Activated T-cell treated with anti-CD3 and anti-CD28 coated beads, Interleukin-2, amount 50 U/mL, for 4 hours (primary cell): ENCODE data around the gene ALOX5. TPM values are rescaled to one million over a fixed set of nuclear protein-coding genes. Genes with fewer than 3 reads are reported as not detected.

Source experiments
- ATAC-seq, 2 donors: fragments of 200-7000 bp; cut with Tn5 transposase; one replicate each; pipeline ENCODE4 v1.10.0; 2021
- DNase-seq: peaks from one replicate; pipeline ENCODE4 v3.0.0-alpha.2; 2020
- H3K27me3 Mint-ChIP-seq: one replicate; pipeline ENCODE4 v1.8.0; 2021; ENCODE audit warnings: low read depth, mixed read lengths
- H3K36me3 Mint-ChIP-seq: one replicate; pipeline ENCODE4 v1.8.0; 2022; ENCODE audit warnings: mixed read lengths; ENCODE audit not compliant: insufficient read depth
- H3K4me1 Mint-ChIP-seq: one replicate; pipeline ENCODE4 v1.8.0; 2021; ENCODE audit warnings: low read depth, mixed read lengths
- H3K4me3 Mint-ChIP-seq: one replicate; pipeline ENCODE4 v1.8.0; 2021; ENCODE audit warnings: mild to moderate bottlenecking, moderate library complexity, mixed read lengths
- H3K9me3 Mint-ChIP-seq: one replicate; pipeline ENCODE4 v1.8.0; 2021; ENCODE audit warnings: mixed read lengths
- total RNA-seq, 3 donors: library from RNA; stranded (reverse); gene quantifications; one replicate each; pipeline ENCODE4 v1.2.1, GENCODE V29; 2021

ALOX5 gene
- total RNA-seq, 3 donors from 2014 or later: 0.46 to 1.1 (median 0.69) TPM

DNA sequence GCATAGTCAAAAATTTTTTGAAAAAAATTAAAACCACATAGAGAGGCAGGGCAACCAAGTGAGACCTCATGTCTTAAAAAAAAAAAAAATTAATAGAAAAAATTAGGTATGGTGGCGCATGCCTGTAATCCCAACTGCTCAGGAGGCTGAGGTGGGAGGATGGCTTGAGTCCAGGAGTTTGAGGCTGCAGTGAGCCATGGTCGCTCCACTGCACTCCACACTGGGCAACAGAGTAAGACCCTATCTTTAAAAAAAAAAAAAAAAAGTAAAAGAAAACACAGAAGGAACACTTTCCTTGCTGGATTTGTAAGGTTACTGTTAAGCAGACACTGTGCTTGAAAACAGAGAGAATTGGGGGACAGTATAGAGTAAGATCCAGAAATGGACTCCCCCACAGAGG lies 58.1 kb downstream of the ALOX5 start:
- Mint-ChIP-seq H3K4me1 (peaks cover 21% of the 10 kb centered on the region), H3K4me3 (no peak overlapping the region), H3K9me3 (no peaks in the 10 kb centered on the region), H3K27me3 (no peaks in the 10 kb centered on the region), H3K36me3 (no peaks in the 10 kb centered on the region)
- DNase-seq: no peak
- ATAC-seq: no peak

DNA sequence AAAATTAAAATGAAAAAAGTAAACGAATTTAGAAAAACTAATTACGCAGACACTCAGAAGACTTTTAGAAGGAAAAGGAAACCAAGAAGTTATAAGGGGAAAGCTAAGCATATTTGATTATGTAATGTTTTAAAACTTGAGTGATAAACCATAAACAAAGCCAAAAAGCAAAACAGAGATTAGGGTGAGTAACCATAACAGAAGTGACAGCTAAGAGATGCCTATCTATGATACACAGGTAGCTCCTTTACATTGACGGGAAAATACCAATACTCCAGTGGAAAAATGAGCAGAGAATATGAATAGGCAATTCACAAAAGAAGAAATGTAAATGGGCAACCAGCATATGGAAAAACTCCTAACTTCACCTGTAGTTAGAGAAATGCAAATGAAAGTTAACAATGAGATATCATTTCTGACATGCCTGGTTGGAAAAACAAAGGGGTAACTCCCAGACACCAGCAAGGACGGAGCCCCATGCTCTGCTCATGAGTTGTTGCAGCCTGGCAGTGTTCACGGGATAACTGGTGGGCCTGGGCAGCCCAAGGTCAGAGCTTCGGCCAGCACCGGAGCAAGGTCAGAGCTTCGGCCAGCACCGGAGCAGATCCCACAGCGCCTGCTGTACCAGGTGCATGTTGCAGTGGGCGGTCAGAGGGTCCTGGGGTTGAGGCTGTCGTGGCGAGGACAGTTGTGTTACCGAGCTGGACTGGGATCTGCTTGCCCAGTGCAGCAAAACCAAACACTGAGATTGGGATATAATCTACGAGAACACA lies 58.9 kb downstream of the ALOX5 start:
- Mint-ChIP-seq H3K27me3 (no peaks in the 10 kb centered on the region), H3K36me3 (no peaks in the 10 kb centered on the region), H3K4me1 (peaks cover 21% of the 10 kb centered on the region), H3K9me3 (no peaks in the 10 kb centered on the region), H3K4me3 (no peak overlapping the region)
- ATAC-seq (no peak), DNase-seq (no peak)

DNA sequence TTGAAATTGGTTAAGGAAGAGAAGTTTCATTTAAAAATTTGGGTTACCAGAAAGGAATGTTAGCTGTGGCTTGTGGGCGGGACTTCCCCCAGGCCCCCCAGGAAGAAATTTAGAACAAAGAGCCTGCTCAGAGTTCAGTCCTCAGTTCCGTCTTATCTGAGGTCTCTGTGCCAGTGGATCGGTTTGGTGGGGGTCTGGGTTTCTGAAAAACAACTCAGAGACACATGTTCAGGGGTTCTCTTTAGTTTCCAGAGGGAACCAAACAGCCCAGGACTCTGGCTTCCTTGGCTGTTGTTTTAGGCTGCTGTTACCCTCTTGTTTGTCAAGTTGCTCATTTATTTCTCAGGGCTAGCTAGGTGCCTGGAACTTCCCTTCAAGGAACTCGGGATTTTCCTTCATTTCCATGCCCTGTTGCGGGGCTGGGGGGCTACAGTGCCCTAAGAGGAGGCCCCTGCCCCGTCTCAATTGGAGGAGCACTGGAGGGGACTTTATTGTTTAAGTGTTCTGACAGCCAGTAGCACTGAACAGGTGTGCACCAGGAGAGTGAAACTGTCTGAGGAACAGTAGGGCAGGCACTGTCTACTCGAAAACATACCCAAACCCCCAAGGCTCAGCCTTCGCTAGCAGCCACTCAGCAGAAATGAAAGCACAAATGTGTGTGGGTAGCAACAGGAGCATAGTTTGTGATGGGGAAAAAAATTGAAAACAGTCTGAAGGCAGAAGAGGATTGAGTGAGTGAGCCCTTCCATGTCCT lies 59.9 kb downstream of the ALOX5 start:
- ATAC-seq: peak in 1 of 2 donors; percentile 55
- peaks cover 1% of the 10 kb centered on the region for H3K27me3 Mint-ChIP-seq

DNA sequence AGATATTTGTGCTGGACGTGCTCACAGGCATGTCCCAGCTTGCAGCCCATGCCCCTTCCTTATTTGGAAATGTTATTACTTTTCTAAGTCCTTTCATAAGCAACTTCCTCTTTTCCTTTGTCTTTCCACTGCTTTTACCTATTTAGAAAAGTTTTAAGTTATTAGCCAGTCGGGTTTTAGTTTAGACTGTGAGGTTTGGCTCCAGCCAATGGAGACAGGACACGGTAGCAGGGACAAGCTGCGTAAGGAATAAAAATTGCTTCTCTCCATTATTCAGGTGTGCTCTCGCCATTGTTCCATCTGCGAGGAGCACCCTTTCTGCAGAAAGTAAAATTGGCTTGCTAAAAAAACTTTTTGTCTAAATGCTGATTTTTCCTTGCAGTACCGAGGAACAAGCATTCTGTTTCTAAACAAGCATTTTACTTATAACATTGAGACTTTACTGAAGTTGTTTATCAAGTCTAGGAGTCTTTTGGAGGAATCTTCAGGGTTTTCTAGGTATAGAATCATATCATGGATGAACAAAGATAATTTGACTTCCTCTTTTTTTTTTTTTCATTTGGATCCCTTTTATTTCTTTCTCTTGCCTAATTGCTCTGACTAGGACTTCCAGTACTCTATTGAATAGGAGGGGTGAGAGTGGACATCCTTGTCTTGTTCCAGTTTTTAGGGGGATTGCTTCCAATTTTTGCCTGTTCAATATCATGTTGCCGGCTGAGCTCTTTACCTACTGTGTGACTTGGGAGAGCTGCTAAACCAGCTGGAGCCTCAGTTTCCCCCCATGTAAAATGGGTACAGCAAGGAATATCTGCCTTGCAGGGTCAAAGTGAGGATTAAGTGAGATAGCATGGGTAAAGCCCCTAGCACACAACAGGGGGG lies 63.8 kb downstream of the ALOX5 start:
- DNase-seq (no peak), ATAC-seq (no peak)
- no peaks in the 10 kb centered on the region for H3K9me3 Mint-ChIP-seq
- peaks cover 8% of the 10 kb centered on the region for H3K27me3 Mint-ChIP-seq
- peaks cover 3% of the 10 kb centered on the region for H3K36me3 Mint-ChIP-seq
- H3K4me3 Mint-ChIP-seq: no peak overlapping the region
- peaks cover 17% of the 10 kb centered on the region for H3K4me1 Mint-ChIP-seq

More for the DNA sequence above, 59.9 kb downstream of the ALOX5 start:
- no peaks in the 10 kb centered on the region for H3K9me3 Mint-ChIP-seq
- peaks cover 3% of the 10 kb centered on the region for H3K36me3 Mint-ChIP-seq
- no peak overlapping the region for H3K4me3 Mint-ChIP-seq
- DNase-seq: no peak
- H3K4me1 Mint-ChIP-seq: peaks cover 21% of the 10 kb centered on the region

DNA sequence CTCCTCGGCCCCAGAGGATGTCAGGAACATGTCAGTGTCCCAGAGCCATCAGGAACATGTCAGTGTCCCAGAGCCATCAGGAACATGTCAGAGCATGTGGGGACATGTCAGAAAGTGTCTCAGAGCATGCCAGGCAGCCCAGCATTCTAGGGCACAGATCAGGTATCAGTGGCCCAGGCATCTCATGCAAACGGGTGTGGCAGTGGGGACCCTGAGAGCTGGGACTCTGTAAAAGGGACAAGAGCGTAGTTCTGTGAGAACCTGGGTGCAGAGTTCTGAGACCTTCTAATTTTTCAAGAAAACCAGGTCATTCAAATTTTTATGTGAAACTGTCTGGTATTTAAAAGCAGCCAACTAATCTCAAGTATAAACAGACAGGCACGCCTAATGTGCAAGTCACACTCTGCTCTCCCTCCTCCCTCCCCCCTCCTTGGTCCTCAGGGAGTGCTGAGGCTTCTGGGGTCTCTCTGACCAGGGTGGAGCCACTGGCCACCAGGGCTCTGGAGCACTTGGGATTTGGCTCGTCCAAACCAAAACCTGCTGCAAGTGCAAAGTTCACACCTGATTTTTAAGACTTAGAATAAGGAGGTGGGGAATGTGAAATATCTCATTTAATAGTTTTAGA lies 64.6 kb downstream of the ALOX5 start:
- peaks cover 10% of the 10 kb centered on the region for H3K4me1 Mint-ChIP-seq
- DNase-seq: no peak
- H3K9me3 Mint-ChIP-seq: no peaks in the 10 kb centered on the region
- H3K36me3 Mint-ChIP-seq: peaks cover 3% of the 10 kb centered on the region
- H3K27me3 Mint-ChIP-seq: peaks cover 8% of the 10 kb centered on the region
- no peak overlapping the region for H3K4me3 Mint-ChIP-seq
- ATAC-seq: no peak

DNA sequence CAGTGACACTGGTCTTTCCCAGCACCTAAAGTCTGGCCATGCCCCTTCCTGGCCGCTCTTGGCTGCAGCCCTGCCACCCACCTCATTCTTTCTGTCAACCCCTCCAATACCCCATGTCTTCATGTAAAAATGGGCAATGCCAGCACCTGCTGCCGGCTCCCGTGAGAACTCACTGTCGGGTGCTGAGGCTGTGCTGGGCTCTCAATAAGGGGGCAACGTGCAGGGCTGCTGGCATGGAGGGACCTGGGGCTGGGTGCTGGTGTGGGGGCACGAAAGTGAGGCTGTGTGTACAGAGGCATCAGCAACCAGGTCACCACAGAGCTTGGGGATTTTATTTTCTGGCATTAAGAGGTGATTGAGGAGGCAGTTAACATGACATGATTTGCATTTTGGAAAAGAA lies 65.3 kb downstream of the ALOX5 start:
- peaks cover 2% of the 10 kb centered on the region for H3K4me1 Mint-ChIP-seq

DNA sequence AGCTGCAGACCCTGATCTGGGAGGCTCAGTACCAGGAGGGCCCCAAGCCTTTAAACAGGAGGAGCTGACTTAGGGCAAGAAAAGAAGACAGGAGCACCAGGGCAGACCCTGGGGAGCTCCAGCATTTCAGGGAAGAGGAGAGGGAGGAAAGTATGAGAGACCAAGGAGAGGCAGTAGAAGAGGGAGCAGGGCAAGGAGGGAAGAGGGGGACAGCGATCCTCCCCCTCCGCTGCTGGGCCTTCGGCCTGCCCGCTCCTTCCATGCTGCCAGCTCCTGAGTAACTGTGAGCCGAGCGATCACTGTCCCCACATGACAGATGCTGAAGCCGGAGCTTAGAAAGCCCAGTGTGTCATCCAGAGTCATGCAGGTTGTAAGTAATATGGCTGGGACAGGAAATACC lies 65.9 kb downstream of the ALOX5 start:
- ATAC-seq (no peak), DNase-seq (no peak)
- H3K4me1 Mint-ChIP-seq: no peaks in the 10 kb centered on the region
- H3K4me3 Mint-ChIP-seq: no peak overlapping the region
- no peaks in the 10 kb centered on the region for H3K9me3 Mint-ChIP-seq
- H3K36me3 Mint-ChIP-seq: peaks cover 3% of the 10 kb centered on the region
- H3K27me3 Mint-ChIP-seq: peaks cover 8% of the 10 kb centered on the region

More for the DNA sequence above, 65.3 kb downstream of the ALOX5 start:
- ATAC-seq (no peak), DNase-seq (no peak)
- no peak overlapping the region for H3K4me3 Mint-ChIP-seq
- H3K9me3 Mint-ChIP-seq: no peaks in the 10 kb centered on the region
- H3K27me3 Mint-ChIP-seq: peaks cover 8% of the 10 kb centered on the region
- H3K36me3 Mint-ChIP-seq: peaks cover 3% of the 10 kb centered on the region

DNA sequence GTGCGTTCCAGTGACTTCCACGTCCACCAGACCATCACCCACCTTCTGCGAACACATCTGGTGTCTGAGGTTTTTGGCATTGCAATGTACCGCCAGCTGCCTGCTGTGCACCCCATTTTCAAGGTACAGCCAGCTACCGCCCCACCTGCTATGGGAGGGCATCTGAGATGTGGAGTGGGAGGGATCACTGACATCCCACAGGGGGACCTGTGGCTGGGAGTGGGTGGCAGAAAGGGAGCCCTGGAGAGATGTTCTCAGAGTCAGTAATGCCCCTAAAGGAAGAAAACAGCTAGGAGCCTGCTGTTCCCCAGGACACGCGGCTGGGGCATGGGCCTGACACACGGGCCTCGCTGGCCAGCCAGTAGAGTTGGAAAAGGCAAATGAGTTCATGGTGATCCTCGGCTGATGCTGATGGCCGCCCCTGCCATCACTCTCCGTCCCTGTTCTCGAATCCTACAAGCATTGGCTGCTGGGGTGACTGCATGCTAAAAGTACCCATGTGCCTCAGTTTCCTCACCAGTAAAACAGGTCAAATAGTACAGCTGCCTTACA lies 66.6 kb downstream of the ALOX5 start:
- ATAC-seq: no peak
- Mint-ChIP-seq H3K27me3 (peaks cover 8% of the 10 kb centered on the region), H3K9me3 (no peaks in the 10 kb centered on the region), H3K4me1 (no peaks in the 10 kb centered on the region), H3K36me3 (peaks cover 3% of the 10 kb centered on the region), H3K4me3 (no peak overlapping the region)
- DNase-seq: no peak

DNA sequence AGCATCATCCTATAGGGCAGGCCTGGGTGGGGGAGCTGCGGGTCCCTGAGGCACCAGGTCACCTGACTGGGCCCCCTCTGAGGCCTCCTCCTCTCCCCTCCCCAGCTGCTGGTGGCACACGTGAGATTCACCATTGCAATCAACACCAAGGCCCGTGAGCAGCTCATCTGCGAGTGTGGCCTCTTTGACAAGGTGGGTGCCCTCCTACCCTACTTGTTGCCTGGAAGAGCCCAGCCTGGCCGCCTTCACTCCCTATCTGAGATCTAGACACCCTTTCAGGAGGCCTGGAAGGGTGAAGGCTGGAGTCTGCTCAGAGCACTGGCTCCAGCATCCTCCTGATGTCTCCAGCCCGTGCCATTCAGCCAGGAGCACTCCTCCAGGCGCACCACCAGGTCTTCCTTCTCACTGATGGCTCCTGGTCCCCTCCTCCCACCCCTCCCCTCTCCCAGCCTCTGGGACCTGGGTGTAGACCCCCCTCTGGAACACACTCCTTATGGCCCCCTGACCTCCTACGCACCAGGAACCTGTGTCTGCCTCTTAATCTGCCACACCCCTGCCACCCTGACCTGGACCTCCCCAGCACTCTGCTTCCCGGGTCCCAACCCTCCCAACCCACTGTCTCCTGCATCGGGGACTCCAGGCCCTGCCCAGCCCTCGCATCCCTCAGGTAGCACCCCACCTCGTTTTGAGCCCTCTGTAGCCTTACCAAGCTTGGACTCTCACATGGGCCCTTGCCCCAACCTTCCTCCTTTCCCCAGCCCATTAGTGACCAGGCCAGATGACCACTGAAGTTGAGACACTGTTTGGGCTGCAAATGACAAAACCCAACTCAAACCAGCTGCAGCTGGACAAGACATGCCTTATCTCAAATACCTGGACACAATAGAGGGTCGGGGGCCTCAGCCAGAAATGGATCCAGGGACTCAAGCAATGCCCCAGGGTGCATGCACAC lies 67.5 kb downstream of the ALOX5 start:
- H3K4me3 Mint-ChIP-seq: no peak overlapping the region
- H3K9me3 Mint-ChIP-seq: no peaks in the 10 kb centered on the region
- H3K36me3 Mint-ChIP-seq: peaks cover 3% of the 10 kb centered on the region
- no peak for ATAC-seq
- DNase-seq: no peak
- H3K27me3 Mint-ChIP-seq: peaks cover 8% of the 10 kb centered on the region
- H3K4me1 Mint-ChIP-seq: no peaks in the 10 kb centered on the region

DNA sequence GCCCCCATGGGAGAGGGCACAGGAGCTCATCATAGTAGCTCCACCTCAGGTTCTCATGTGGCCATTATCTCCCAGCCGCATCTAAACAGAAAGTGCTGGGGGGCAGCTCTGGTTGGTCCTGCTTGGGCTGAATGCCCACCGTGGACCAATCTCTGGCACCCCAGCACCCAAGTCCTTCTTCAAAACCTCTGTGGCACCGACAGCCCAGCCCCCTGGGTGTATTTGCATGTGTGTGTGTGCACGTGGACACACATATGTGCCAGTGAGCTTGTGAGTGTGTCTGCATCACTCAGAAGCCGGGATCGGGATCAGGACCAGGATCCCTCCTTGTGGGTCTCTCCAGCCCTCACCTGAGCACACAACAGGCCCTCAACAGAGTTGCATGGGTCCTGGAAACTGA lies 68.2 kb downstream of the ALOX5 start:
- H3K4me3 Mint-ChIP-seq: no peak overlapping the region
- H3K4me1 Mint-ChIP-seq: no peaks in the 10 kb centered on the region
- peaks cover 8% of the 10 kb centered on the region for H3K27me3 Mint-ChIP-seq
- ATAC-seq: no peak
- H3K36me3 Mint-ChIP-seq: peaks cover 3% of the 10 kb centered on the region
- no peaks in the 10 kb centered on the region for H3K9me3 Mint-ChIP-seq
- DNase-seq: no peak

DNA sequence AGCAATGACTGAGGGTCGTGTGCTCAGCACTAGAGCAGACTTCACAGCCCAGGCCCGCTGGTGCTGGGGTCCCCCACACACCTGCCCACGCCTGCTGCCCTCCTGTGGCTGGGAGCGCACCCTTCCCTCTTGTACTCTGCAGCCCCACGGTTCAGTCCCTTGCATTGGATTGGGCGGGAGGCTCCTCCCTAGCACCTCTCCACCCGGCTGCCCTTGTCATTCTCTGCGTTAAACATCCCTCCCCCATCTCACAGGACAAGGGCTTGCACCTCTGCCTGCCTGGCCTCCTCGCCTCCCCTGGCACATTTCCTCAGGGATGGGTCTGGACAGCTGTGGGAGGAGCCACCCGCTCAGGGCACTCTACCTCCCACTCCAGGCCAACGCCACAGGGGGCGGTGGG lies 68.6 kb downstream of the ALOX5 start:
- H3K27me3 Mint-ChIP-seq: peaks cover 8% of the 10 kb centered on the region
- no peak overlapping the region for H3K4me3 Mint-ChIP-seq
- ATAC-seq: no peak
- H3K4me1 Mint-ChIP-seq: no peaks in the 10 kb centered on the region
- no peak for DNase-seq
- H3K9me3 Mint-ChIP-seq: no peaks in the 10 kb centered on the region
- H3K36me3 Mint-ChIP-seq: peaks cover 3% of the 10 kb centered on the region

DNA sequence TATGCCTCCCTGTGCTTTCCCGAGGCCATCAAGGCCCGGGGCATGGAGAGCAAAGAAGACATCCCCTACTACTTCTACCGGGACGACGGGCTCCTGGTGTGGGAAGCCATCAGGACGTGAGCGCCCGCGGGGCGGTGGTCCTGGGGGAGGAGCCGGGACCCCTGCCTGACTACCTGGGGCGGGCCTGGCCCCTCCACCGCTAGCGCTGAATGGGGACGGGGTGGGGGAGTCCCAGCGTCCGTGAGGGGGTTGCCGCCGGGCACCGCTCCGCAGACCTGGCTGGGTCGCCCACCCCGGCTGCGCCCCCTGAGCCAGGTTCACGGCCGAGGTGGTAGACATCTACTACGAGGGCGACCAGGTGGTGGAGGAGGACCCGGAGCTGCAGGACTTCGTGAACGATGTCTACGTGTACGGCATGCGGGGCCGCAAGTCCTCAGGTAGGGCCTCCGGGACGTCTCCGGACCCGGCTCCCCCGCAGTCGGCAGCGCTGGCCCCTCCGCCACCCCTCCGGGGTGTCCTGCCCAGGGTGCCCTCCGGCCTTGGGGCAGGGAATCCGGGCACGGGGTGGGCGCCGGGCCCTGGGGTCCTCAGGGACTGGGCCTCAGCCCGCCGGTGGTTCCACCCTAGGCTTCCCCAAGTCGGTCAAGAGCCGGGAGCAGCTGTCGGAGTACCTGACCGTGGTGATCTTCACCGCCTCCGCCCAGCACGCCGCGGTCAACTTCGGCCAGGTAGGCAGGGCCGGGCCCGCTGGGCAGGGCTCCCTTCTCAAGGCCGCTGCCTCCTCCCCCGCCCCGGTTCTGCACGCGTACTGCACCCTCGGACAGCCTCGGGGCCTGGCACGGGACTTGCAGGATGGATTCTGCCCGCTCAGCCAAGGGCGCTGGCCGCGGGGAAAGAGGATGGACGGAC lies 69.3 kb downstream of the ALOX5 start:
- DNase-seq: no peak
- no peak for ATAC-seq
- H3K27me3 Mint-ChIP-seq: peaks cover 8% of the 10 kb centered on the region
- no peaks in the 10 kb centered on the region for H3K36me3 Mint-ChIP-seq
- no peaks in the 10 kb centered on the region for H3K9me3 Mint-ChIP-seq
- no peaks in the 10 kb centered on the region for H3K4me1 Mint-ChIP-seq
- no peak overlapping the region for H3K4me3 Mint-ChIP-seq
